Endothelial cell of umbilical vein (primary cell): ENCODE measurements around the gene CLTB. TPM values are rescaled to one million over a fixed set of nuclear protein-coding genes. Genes with fewer than 3 reads are reported as not detected.

Source experiments
- BruUV-seq: library from RNA; stranded (reverse); fragments of 400-500 nt; replicated peaks from 2 replicates; lab custom pipeline; 2021; lab: Mats Ljungman, UMichigan
- CTCF ChIA-PET: fragments of 300-600, 350-600 bp; sonication (Branson Sonifier 250); formaldehyde crosslinking; loops from one replicate; lab custom pipeline; 2021; ENCODE audit warnings: antibody characterized with exemption, inconsistent platforms; lab: Charles Lee
- POLR2A ChIA-PET: fragments of 300-600, 350-600 bp; sonication (Branson Sonifier 250); formaldehyde crosslinking; loops from one replicate; lab custom pipeline; 2021; ENCODE audit warnings: antibody characterized with exemption, inconsistent platforms; lab: Charles Lee
- DNase-seq: peaks from one replicate; pipeline ENCODE4 v3.0.0-alpha.2; 2011; ENCODE audit warnings: low read depth, low spot score
- FAIRE-seq: peaks from 2 replicates; lab custom pipeline; 2011; peaks lifted over from hg19 to GRCh38; lab: Jason Lieb, UNC
- H2AFZ ChIP-seq: 2 replicates; pipeline ENCODE4 v1.6.0; 2012; ENCODE audit warnings: low read depth, low read length, control low read depth, inconsistent platforms
- H3K27ac ChIP-seq: 2 replicates; pipeline ENCODE4 v1.5.1; 2011; ENCODE audit warnings: low read depth, mild to moderate bottlenecking, control low read depth, low read length, moderate library complexity; ENCODE audit not compliant: insufficient read depth
- H3K27me3 ChIP-seq, 2 experiments: 2 replicates each; pipeline versions ENCODE4 v1.6.0 to v1.6.1; 2011; ENCODE audit warnings: low read length in 2 of 2, mixed read lengths in 1 of 2; ENCODE audit not compliant: control insufficient read depth in 2 of 2, insufficient read depth in 2 of 2
- H3K36me3 ChIP-seq, 2 experiments: 2 replicates in 1 of 2; 3 replicates in 1 of 2; pipeline ENCODE4 v1.5.1; 2011; ENCODE audit warnings: low read length in 2 of 2, mild to moderate bottlenecking in 1 of 2, moderate library complexity in 1 of 2; ENCODE audit not compliant: control insufficient read depth in 2 of 2, insufficient read depth in 2 of 2; ENCODE audit errors: extremely low read depth in 1 of 2
- H3K4me1 ChIP-seq: 3 replicates; pipeline ENCODE4 v1.5.1; 2011; ENCODE audit warnings: mild to moderate bottlenecking, low read length; ENCODE audit not compliant: control insufficient read depth, insufficient read depth; ENCODE audit errors: extremely low read depth
- H3K4me2 ChIP-seq: 2 replicates; pipeline ENCODE4 v1.6.1; 2011; ENCODE audit warnings: low read length, control low read depth, mixed read lengths; ENCODE audit not compliant: insufficient read depth
- H3K4me3 ChIP-seq, 3 experiments: fragments of 200-600 bp in 1 of 3; sonication (generic), shearing (Covaris generic) in 1 of 3; replicated peaks in 1 of 3; 2 replicates each; pipeline ENCODE4 v1.5.1; 2011 to 2016; ENCODE audit warnings: control low read depth in 3 of 3, low read length in 3 of 3, mild to moderate bottlenecking in 2 of 3, inconsistent platforms in 1 of 3, low read depth in 1 of 3, moderate library complexity in 1 of 3; ENCODE audit not compliant: insufficient read depth in 1 of 3
- H3K79me2 ChIP-seq: 2 replicates; pipeline ENCODE4 v1.6.0; 2012; ENCODE audit warnings: low read length, inconsistent platforms; ENCODE audit not compliant: control insufficient read depth, insufficient read depth
- H3K9ac ChIP-seq: replicated peaks from 2 replicates; pipeline ENCODE3; 2011; ENCODE audit warnings: low read length, control low read depth; ENCODE audit not compliant: insufficient read depth; ENCODE audit errors: extremely low read depth
- H3K9me1 ChIP-seq: replicated peaks from 3 replicates; pipeline ENCODE4 v1.6.0; 2011; ENCODE audit warnings: mild to moderate bottlenecking, low read length; ENCODE audit not compliant: control insufficient read depth, insufficient read depth; ENCODE audit errors: extremely low read depth
- H3K9me3 ChIP-seq: replicated peaks from 2 replicates; pipeline ENCODE4 v1.5.1; 2012; ENCODE audit warnings: low read length, inconsistent platforms; ENCODE audit not compliant: control insufficient read depth, insufficient read depth
- H4K20me1 ChIP-seq: replicated peaks from 2 replicates; pipeline ENCODE3; 2011; ENCODE audit warnings: mild to moderate bottlenecking, low read length; ENCODE audit not compliant: control insufficient read depth, insufficient read depth; ENCODE audit errors: extremely low read depth
- EZH2 ChIP-seq: IDR thresholded peaks from 2 replicates; pipeline ENCODE4 v1.6.1; 2012; ENCODE audit warnings: borderline replicate concordance, low read depth, mild to moderate bottlenecking, moderate library complexity, low read length, inconsistent platforms; ENCODE audit not compliant: severe bottlenecking
- FOS ChIP-seq: IDR thresholded peaks from 2 replicates; pipeline ENCODE4 v1.6.1; 2011; ENCODE audit warnings: mild to moderate bottlenecking, low read length, moderate library complexity, borderline replicate concordance; ENCODE audit not compliant: insufficient read depth
- GATA2 ChIP-seq: IDR thresholded peaks from 2 replicates; pipeline ENCODE4 v1.7.0; 2011; ENCODE audit warnings: low read depth, mild to moderate bottlenecking, moderate library complexity, mixed read lengths, low read length; ENCODE audit not compliant: insufficient read length, insufficient read depth
- JUN ChIP-seq: IDR thresholded peaks from 2 replicates; pipeline ENCODE4 v1.6.1; 2011; ENCODE audit warnings: borderline replicate concordance, low read depth; ENCODE audit not compliant: insufficient read length, insufficient read depth
- MYC ChIP-seq: IDR thresholded peaks from one replicate; pipeline ENCODE4 v1.6.1; 2011; ENCODE audit warnings: mild to moderate bottlenecking, low read depth, low read length
- POLR2A ChIP-seq: IDR thresholded peaks from 2 replicates; pipeline ENCODE4 v1.6.1; 2012; ENCODE audit warnings: low read depth, mild to moderate bottlenecking, control low read depth, low read length
- POLR2AphosphoS5 ChIP-seq: IDR thresholded peaks from 2 replicates; pipeline ENCODE4 v1.6.1; 2012; ENCODE audit warnings: low read depth, mild to moderate bottlenecking, control low read depth, low read length, moderate library complexity; ENCODE audit not compliant: insufficient read depth
- dilution Hi-C: fragments of 300-500 bp; cut with MboI; formaldehyde crosslinking; loops from one replicate; pipeline ENCODE4 v1.15.0; 2019; ENCODE audit warnings: low sequenced_read_pairs; ENCODE audit not compliant: extremely low pct_ligation_motif_present
- intact Hi-C: fragments of 100-400 bp; cut with micrococcal nuclease; formaldehyde crosslinking; loops from one replicate; pipeline ENCODE4 v1.10.0; 2022
- polyA plus RNA-seq, 4 experiments: library from polyadenylated mRNA; depleted of rRNA in 3 of 4; stranded (reverse) in 3 of 4; unstranded in 1 of 4; fragments of >200 nt; gene quantifications; 2 replicates each; pipeline versions ENCODE4 v1.2.1 to v1.2.3, GENCODE V29; 2011 to 2012; ENCODE audit warnings: missing spikeins in 1 of 4
- total RNA-seq: library from RNA; stranded (reverse); gene quantifications from 2 replicates; pipeline ENCODE4 v1.2.3, GENCODE V29; 2021
- TF ChIP-seq, protein P1 (sequence below): IDR thresholded peaks from 2 replicates; pipeline ENCODE4 v1.6.1; 2011; ENCODE audit not compliant: insufficient read depth, insufficient read length
- TF ChIP-seq, protein P2 (sequence below), 2 donors: IDR thresholded peaks; 1 replicate in 1 of 2; 2 replicates in 1 of 2; pipeline ENCODE4 v1.5.1; 2011; ENCODE audit warnings: low read length in 2 of 2, mild to moderate bottlenecking in 2 of 2, moderate library complexity in 2 of 2, control low read depth in 1 of 2, inconsistent platforms in 1 of 2, low read depth in 1 of 2; ENCODE audit not compliant: insufficient read depth in 1 of 2; ENCODE audit errors: extremely low read depth in 1 of 2

The CLTB gene
- total and polyA plus RNA-seq, 2 donors (not counting 3 experiments of a cell fraction or from before 2014, with no cell fraction given): 73.2 to 111 TPM

DNA sequence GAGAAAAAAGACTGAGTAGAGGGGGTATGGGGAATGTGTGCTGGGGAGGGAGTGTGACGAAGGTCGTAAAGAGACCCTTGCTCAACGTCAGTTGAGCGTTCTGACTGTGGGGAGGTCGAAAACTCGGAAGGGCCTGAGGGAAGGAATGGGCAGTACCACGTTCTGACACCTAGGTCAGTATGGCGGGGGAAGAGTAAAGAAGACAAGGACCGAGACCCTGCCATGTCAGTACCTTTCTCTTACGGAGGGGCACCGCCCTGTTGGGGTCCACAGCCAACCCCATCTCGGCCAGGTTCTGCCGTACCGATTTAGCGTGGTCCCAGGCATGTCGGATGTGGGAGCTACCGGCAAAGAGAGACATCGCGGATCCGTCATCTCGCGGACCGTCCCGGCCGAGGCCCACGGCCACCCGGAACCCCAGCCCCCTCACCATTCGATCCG, 28.3 kb downstream of the CLTB start:
- BruUV-seq: TSS peak; percentile 46
- dilution Hi-C loops: no loop called here
- FAIRE-seq: no peak

GRCh38 chr5:176387384-176387925, 28.9 kb downstream of the CLTB start:
- Histone ChIP-seq H3K79me2 (peaks cover 34% of the 10 kb centered on the region), H3K4me2 (peak overlapping the region; percentile 91), H3K27ac (peak overlapping the region; percentile 1), H4K20me1 (no peaks in the 10 kb centered on the region), H3K9ac (peak overlapping the region; percentile 89), H3K4me1 (peaks cover 14% of the 10 kb centered on the region), H3K4me3 (peak overlapping the region; percentile 23 to 85 (median 65)), H3K36me3 (peaks cover 7 to 20% of the 10 kb centered on the region in 2 experiments), H3K9me3 (no peaks in the 10 kb centered on the region), H3K27me3 (no peaks in the 10 kb centered on the region), H3K9me1 (no peaks in the 10 kb centered on the region), H2AFZ (no peak overlapping the region)
- intact Hi-C loops (loop anchor here (10.0 kb wide), 1 partner anchor 1207 kb away; the partner anchor contains the start of gene TMED9), dilution Hi-C loops (no loop called here)
- POLR2A ChIA-PET: interaction anchor here (0.8 kb wide), 1 partner anchor 150 kb away, joined by 4 read pairs; no protein-coding TSS in a partner anchor
- CTCF ChIA-PET: no interaction called here
- no peak for TF ChIP-seq JUN
- no peak for TF ChIP-seq GATA2
- no peak for TF ChIP-seq EZH2
- TF ChIP-seq, protein P1, sequence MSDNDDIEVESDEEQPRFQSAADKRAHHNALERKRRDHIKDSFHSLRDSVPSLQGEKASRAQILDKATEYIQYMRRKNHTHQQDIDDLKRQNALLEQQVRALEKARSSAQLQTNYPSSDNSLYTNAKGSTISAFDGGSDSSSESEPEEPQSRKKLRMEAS: no peak
- TF ChIP-seq POLR2A: no peak
- no peak for TF ChIP-seq MYC
- TF ChIP-seq POLR2AphosphoS5: no peak
- no peak for TF ChIP-seq FOS
- TF ChIP-seq, protein P2, sequence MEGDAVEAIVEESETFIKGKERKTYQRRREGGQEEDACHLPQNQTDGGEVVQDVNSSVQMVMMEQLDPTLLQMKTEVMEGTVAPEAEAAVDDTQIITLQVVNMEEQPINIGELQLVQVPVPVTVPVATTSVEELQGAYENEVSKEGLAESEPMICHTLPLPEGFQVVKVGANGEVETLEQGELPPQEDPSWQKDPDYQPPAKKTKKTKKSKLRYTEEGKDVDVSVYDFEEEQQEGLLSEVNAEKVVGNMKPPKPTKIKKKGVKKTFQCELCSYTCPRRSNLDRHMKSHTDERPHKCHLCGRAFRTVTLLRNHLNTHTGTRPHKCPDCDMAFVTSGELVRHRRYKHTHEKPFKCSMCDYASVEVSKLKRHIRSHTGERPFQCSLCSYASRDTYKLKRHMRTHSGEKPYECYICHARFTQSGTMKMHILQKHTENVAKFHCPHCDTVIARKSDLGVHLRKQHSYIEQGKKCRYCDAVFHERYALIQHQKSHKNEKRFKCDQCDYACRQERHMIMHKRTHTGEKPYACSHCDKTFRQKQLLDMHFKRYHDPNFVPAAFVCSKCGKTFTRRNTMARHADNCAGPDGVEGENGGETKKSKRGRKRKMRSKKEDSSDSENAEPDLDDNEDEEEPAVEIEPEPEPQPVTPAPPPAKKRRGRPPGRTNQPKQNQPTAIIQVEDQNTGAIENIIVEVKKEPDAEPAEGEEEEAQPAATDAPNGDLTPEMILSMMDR (IDR thresholded peaks at IDR 0.05; ENCODE audit: extremely low read depth in 1 of 2, insufficient read depth in 1 of 2, low read depth in 1 of 2, low read length in 2 of 2): no peak
- FAIRE-seq (peak; percentile 61), DNase-seq (peak; percentile 18)
- no TSS peak for BruUV-seq

More for the DNA sequence above, 28.3 kb downstream of the CLTB start:
- CTCF ChIA-PET: interaction anchor here (0.8 to 1.5 kb wide), 2 partner anchors 27 to 154 kb away, joined by 3 to 4 read pairs; no protein-coding TSS in a partner anchor
- DNase-seq: no peak
- H3K9me1 ChIP-seq: no peaks in the 10 kb centered on the region
- no peaks in the 10 kb centered on the region for H4K20me1 ChIP-seq
- H3K4me3 ChIP-seq: peak overlapping the region; percentile 23 to 85 (median 65)
- peak overlapping the region; percentile 91 for H3K4me2 ChIP-seq
- peak; percentile 52 for TF ChIP-seq POLR2A
- TF ChIP-seq JUN: no peak
- no peak for TF ChIP-seq GATA2
- peak; percentile 4 for TF ChIP-seq POLR2AphosphoS5
- H3K9ac ChIP-seq: peak overlapping the region; percentile 89
- peaks cover 34% of the 10 kb centered on the region for H3K79me2 ChIP-seq
- peak overlapping the region; percentile 1 for H3K27ac ChIP-seq
- POLR2A ChIA-PET: interaction anchor here (0.8 kb wide), 2 partner anchors 19 to 150 kb away, joined by 3 to 4 read pairs; no protein-coding TSS in a partner anchor
- H3K36me3 ChIP-seq: peaks cover 7 to 21% of the 10 kb centered on the region in 2 experiments
- H2AFZ ChIP-seq: peak overlapping the region; percentile 12
- intact Hi-C loops: loop anchor here (1.0 to 10.0 kb wide), 7 partner anchors 23 to 1207 kb away; partner anchors contain the start of genes ARL10, FAF2, KIAA1191 and RNF44
- peaks cover 14% of the 10 kb centered on the region for H3K4me1 ChIP-seq
- no peaks in the 10 kb centered on the region for H3K9me3 ChIP-seq
- no peaks in the 10 kb centered on the region for H3K27me3 ChIP-seq
